HG03439 (cell line): ENCODE measurements around the gene MLYCD.

Source experiments
- ATAC-seq: cut with Tn5 transposase; IDR thresholded peaks from one replicate; pipeline ENCODE4 v1.9.1; 2021; ENCODE audit warnings: mild to moderate bottlenecking, moderate library complexity; ENCODE audit not compliant: unreplicated experiment

The MLYCD gene

DNA sequence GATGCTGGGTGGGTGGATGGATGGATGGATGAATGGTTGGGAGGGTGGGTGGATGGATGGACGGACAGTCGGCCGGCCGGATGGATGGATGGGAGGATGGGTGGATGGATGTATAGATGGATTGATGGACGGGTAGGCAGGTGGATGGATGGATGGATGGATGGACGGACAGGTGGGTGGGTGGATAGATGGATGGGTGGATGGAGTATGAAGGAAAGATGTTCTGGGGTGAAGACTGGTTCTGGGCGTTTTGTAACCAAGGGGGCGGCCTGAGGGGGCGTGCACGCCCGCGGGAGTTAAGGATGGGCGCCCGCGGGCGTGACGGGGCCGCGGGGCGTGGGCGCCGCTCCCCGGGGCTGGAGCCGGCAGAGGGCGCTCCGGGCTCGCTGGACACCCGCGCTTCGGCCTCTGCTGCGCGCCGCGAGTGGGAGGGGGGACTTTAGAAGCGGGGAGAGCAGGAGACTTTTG is 69.0 kb downstream of the MLYCD start, which contains the start of gene NECAB2:
Gene NECAB2, plus strand, starts transcription at position 407 of the 468 bp plus-strand sequence. CDS start 405 bp downstream, outside the sequence.
- ATAC-seq, result no peak

- ATAC-seq, result no peak
These were observed 69.5 kb downstream of the MLYCD start for GRCh38 chr16:83968306-83968851.

GRCh38 chr16:83968891-83969649 is 70.2 kb downstream of the MLYCD start:
- ATAC-seq, result no peak

GRCh38 chr16:83969771-83970429 is 71.0 kb downstream of the MLYCD start:
- no peak for ATAC-seq

GRCh38 chr16:83970430-83970815 is 71.5 kb downstream of the MLYCD start:
- no peak for ATAC-seq

DNA sequence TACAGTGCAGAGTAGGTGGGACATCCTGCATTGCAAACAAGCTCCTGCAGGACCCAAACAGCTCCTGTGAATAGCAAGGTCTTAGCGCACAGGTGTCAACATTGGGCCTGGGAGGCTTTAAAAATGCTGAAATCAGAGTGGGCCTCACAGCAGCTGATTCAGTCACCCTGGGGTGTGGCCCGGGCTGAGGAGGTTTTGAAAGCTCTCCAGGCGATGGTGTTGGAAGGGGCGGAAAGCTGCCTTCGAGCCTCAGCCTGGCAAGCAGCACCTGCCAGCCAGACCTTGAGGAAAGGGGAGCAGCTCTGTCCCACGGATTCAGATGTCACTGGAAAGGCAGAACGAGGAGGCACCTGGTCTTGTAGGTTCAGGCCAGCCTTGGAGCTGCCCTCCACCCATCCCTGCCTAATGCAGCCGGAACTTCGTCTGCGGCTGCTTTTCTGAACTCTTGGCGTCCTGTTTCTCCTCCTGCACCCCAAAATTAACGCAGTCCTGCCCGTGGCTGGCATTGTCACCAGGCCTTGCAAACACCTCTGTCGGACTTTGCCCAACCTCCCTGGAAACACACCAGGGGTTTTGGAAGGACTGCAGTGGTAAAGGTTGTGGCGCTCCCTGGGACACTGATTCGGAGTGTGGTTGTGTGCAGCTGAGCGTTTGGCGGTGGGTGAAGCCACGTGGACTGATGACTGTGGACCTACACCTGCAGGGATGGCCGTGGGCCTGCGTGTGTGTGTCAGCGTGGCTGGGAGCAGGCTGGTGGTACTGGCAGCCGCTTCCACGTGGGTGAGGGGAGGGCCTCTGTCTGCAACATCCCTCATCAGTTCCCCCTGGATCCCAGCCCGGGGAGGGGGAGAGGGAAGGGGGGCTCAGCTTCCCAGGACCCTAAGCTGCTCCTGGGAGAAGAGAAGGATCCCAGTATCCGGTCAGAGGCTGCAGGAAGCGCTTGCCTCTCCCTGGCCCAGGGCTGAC is 72.5 kb downstream of the MLYCD start:
- ATAC-seq, result no peak

- no peak for ATAC-seq
These were observed 73.5 kb downstream of the MLYCD start for GRCh38 chr16:83972256-83973008.

DNA sequence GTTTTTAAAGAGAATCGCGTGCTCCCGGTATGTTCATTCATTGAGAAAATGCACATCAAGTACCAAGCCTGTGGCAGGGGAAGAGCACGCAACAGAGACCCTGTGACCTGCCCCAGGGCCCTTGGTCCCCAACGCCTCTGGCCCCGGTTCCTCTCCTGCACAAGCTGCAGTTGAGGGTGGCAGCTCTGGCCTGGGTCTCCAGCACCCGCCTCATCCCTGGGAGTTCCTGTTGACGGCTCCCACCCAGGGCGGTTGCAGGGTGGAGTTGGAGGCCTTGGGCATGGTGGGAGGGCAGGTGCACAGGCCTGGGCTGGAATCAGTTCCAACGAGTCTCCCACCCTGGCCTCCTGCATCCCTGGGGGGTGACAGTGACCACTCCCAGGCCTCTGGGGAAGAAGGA is 74.2 kb downstream of the MLYCD start:
- no peak for ATAC-seq

GRCh38 chr16:83973581-83974385 is 74.9 kb downstream of the MLYCD start:
- no peak for ATAC-seq

- ATAC-seq, result no peak
These were observed 75.6 kb downstream of the MLYCD start for GRCh38 chr16:83974475-83974874.

- no peak for ATAC-seq
These were observed 76.8 kb downstream of the MLYCD start for GRCh38 chr16:83975590-83976260.
